NCI-H2196 (cell line): ENCODE results near the gene YPEL3.
"Not testable (repeated sequence)": the region's sequence is repeated elsewhere in the genome, so short reads cannot be mapped to it uniquely, and the experiment has no call there.

Experiments
- DNase-seq: peaks from one replicate; lab custom pipeline; 2025; ENCODE audit not compliant: unreplicated experiment; lab: John Stamatoyannopoulos, UW

YPEL3 gene

DNA sequence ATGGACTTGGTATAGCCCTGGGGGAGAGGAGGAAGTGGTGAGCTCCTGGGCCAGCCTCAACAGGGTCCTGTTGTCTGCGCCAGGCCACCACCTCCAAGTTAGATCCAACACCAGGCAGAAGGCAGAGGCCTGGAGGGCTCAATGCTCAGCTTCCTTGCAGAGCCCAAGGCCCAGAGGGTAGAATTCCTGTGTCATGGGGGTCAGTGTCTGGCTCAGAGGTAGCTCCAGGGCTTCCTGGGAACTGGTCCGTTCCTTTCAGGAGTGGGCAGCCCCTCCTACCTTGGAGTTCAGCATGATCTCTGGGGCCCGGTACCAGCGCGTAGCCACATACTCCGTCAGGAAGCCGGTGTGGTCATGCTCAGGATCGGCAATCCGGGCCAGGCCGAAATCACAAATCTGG, 21.8 kb upstream of the YPEL3 start:
- DNase-seq: no peak

- DNase-seq: no peak
These were observed 20.5 kb upstream of the YPEL3 start for GRCh38 chr16:30116291-30117207.

DNA sequence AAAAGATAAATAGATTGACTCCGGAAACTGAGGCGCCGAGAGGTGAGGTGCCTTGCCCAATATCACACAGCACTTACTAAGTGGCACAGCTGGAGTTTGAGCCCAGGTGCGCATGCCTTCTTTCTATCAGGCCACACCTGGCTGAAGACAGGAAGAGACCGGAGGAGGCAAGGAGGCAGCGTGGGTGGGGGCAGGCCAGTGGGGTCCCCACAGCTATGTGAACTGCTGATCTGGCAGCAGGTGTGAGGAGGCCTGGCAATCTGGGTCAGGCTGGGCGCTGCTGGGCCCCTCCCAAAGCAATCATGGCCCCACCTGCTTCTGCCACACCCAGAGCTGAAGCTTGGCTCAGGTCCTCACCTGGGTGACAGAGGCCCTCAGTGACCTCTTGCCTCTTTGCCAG, 19.2 kb upstream of the YPEL3 start:
- peak; percentile 23 for DNase-seq

- DNase-seq: not testable (repeated sequence)
These were observed 18.8 kb upstream of the YPEL3 start for GRCh38 chr16:30114833-30115232.

DNA sequence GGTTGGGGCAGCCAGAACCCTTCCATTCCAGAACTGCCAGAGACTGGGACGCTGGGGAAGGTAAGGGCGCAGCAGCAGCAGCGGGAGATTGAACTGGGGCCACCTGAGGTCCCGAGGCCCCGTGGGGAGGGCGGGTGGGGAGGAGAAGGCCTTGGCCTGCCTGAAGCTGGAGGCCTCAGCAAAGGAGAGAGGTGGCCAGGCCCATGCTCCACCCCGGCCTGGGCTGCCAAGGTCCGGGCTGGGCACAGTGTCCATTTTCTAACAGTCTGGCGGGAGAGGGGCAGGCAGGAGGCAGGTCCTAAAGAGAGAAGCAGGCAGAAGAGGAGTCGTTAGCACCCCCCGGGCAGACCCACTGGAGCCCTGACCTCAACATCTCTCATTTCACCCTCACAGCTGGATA, 18.4 kb upstream of the YPEL3 start:
- no peak for DNase-seq

GRCh38 chr16:30113711-30114333, 17.8 kb upstream of the YPEL3 start:
- DNase-seq: no peak

DNA sequence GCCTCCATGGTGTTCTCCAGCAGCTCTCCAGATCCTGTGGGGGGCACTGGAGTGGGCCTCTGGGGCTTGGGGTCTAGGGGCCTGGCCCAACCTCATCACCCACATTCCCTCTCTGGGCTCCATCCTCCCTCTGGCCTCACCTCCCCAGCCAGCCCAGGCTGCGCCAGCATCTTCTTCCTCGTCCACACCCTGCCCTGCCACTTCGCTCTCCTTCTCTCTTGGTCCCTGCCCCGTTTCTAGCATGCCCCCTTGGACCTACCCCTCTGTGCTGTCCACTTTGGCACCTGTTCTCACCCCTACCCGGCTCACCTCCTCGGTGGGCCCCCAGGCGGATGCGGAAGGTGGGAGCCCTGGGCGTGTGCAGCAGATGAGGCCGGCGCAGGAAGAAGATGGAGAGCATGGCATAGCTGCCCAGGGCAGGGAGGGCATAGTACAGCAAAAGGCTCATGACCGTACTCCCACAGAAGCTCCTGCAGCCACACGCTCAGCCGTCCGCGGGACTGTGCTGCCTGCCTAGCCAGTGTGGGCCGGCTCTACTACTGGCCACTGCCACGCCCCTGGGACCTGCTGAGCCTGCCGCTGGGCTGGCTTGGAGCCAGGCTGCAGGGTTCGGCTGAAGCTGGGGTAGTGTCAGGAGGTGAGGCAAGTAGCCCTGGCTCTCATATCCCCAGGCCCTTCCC, 17.2 kb upstream of the YPEL3 start, which contains the start of gene GDPD3:
GDPD3 (minus strand) TSS at position 507 of the 680 bp plus-strand sequence; CDS start at position 448, 59 bp downstream.
- DNase-seq: peak; percentile 50

- DNase-seq: peak; percentile 14
These were observed 16.4 kb upstream of the YPEL3 start for GRCh38 chr16:30112197-30113030.

DNA sequence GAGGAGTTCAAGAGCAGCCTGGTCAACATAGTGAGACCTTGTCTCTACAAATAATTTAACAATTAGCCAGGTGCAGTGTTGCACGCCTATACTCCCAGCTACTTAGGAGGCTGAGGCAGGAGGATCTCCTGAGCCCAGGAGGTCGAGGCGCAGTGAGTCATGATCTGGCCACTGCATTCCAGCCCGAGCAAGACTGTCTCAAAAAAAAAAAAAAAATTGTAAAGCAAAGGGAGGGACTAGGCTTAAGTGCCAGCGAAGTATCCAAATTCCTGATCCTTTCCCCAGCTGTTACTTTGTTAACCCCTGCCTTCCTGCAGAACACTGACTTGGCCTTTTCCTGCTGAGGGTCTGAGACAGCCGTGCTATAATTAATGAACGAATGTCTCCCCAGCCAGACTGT, 14.6 kb upstream of the YPEL3 start:
- no peak for DNase-seq

GRCh38 chr16:30108059-30108850, 12.2 kb upstream of the YPEL3 start:
- DNase-seq: no peak

DNA sequence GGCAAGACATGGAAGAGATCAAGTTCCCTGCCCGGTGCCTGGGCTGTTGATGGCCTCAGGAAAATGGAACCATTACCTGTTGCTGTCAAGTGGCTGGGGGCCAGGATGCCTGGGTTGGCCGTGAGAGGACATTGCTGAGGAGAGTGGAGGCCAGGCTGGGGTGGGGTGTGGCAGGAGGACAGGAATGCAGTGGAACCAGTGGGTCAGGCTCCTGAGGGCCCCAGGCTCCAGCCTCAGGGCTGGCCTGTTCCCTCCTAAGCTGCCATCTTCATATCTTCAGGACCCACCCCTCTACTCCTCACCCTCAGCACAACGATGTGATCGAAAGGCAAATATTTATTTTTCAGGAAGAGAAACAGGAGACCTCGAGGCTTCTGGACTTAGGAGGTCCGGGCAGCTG, 8.5 kb upstream of the YPEL3 start:
- DNase-seq: no peak

- no peak for DNase-seq
These were observed 8.1 kb upstream of the YPEL3 start for GRCh38 chr16:30104090-30104489.

- DNase-seq: no peak
These were observed 1.0 kb upstream of the YPEL3 start for GRCh38 chr16:30096862-30097563.

DNA sequence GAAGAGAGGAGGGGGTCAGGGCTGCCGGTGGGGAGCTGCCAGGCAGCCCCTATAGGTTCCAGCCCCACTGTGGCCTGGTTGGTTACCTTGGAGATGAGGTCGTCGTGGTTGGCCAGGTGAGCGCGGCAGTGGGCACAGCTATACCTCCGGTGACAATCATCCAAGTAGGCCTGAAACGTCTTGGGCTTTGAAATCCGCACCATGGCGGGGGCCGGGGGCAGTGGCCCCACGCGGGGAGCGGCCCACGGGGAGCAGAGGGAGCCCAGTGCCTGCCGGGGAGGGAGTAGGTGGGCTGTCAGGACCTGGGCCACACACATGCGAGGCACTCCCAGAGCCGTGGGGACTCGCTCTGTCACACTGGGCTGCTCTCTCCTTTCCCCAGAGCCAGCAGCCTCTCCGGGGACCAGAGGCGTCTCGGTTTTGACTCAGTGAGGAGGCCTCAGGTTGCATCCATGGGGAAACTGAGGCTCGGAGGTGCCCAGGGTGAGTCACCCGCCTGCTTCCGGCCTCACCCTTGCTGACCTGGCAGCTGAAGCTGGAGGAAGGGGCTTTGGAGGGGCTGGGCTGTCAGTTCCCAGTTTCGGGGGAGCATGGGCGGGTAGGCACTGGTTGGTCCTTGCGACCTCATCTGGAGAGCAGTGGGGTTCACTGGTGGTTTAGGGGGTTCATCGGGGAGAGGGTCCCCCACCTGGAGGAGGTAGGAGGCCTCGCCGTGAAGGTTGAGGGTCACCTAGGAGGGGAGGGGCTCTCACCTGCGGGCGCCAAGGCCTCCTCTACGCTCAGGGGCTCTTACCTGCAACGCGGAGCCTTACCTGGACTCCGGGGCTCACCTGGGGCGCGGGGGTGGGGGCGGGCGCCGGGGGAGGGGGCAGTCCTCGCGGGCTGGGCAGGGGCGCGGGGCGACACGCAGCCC, 591 bp downstream of the YPEL3 start:
- no peak for DNase-seq

GRCh38 chr16:30094541-30095165, 1.4 kb downstream of the YPEL3 start:
- no peak for DNase-seq

GRCh38 chr16:30092373-30093010, 3.5 kb downstream of the YPEL3 start:
- peak; percentile 88 for DNase-seq
